Endothelial cell (in vitro differentiated cells): ENCODE data around the gene SNAPC2. TPM values are rescaled to one million over a fixed set of nuclear protein-coding genes. Genes with fewer than 3 reads are reported as not detected.

Source experiments
- DNase-seq: peaks from one replicate; pipeline ENCODE4 v3.0.0; 2021; ENCODE audit warnings: low spot score
- H3K27ac Mint-ChIP-seq: one replicate; pipeline ENCODE4 v1.8.0; 2021; ENCODE audit warnings: mixed read lengths, inconsistent platforms; ENCODE audit not compliant: unreplicated experiment
- H3K27me3 Mint-ChIP-seq: one replicate; pipeline ENCODE4 v1.8.0; 2021; ENCODE audit warnings: mild to moderate bottlenecking, moderate library complexity, mixed read lengths, inconsistent platforms; ENCODE audit not compliant: unreplicated experiment
- H3K36me3 Mint-ChIP-seq: one replicate; pipeline ENCODE4 v1.8.0; 2021; ENCODE audit warnings: mild to moderate bottlenecking, low read depth, mixed read lengths, inconsistent platforms; ENCODE audit not compliant: unreplicated experiment
- H3K4me1 Mint-ChIP-seq: one replicate; pipeline ENCODE4 v1.8.0; 2021; ENCODE audit warnings: mild to moderate bottlenecking, mixed read lengths, inconsistent platforms; ENCODE audit not compliant: unreplicated experiment
- H3K4me3 Mint-ChIP-seq: one replicate; pipeline ENCODE4 v1.8.0; 2021; ENCODE audit warnings: mild to moderate bottlenecking, mixed read lengths, inconsistent platforms; ENCODE audit not compliant: unreplicated experiment
- H3K9me3 Mint-ChIP-seq: one replicate; pipeline ENCODE4 v1.8.0; 2021; ENCODE audit warnings: mixed read lengths, inconsistent platforms; ENCODE audit not compliant: unreplicated experiment
- CTCF ChIP-seq: fragments of 200-600 bp; sonication (generic); IDR thresholded peaks from one replicate; pipeline ENCODE4 v1.5.0; 2021; ENCODE audit warnings: antibody characterized with exemption; ENCODE audit not compliant: unreplicated experiment
- total RNA-seq: library from RNA; stranded (reverse); fragmentation: NEBNext Ultra II Directional; extraction: Animal tissue kit (Norgen Biotek cat#: 25700); gene quantifications from one replicate; pipeline ENCODE4 v1.2.1, GENCODE V29; 2021; ENCODE audit not compliant: unreplicated experiment

SNAPC2 gene
- total RNA-seq, 1 donor from 2014 or later, result 13.5 TPM

GRCh38 chr19:7924241-7924640, 4.1 kb downstream of the SNAPC2 start:
- TF ChIP-seq CTCF, result no peak
- H3K9me3 Mint-ChIP-seq, result no peaks in the 10 kb centered on the region
- H3K4me1 Mint-ChIP-seq, result peaks cover 10% of the 10 kb centered on the region
- DNase-seq, result no peak
- peak overlapping the region; percentile 74 for H3K4me3 Mint-ChIP-seq
- no peak overlapping the region for H3K27ac Mint-ChIP-seq
- H3K27me3 Mint-ChIP-seq, result peaks cover 18% of the 10 kb centered on the region
- H3K36me3 Mint-ChIP-seq, result peaks cover 12% of the 10 kb centered on the region

DNA sequence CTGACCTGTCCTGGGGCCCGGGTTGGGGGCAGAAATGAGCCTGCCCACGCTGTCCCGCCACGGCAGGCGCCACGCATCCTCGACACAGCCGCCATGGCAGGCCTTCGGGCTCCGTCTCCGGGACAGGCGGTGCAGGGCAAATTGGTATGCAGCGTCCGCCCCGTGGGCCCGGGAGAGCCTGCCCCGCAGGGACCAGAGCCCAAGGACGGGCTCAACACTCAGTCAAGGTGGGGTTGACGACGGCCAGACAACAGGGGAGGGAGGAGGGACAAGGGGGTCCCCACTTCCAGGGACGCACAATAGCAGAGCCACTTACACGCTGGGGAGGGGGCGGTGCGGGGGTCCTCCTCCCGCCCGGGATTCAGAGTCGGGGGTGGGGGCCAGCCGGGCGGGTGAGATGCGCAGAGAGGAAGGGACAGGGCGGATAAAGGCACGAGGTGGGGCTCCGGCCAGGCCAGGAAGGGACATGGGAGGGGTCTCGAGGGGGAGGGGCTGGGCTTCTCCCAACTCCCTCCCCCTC, 4.6 kb downstream of the SNAPC2 start:
- Mint-ChIP-seq H3K9me3 (no peaks in the 10 kb centered on the region), H3K4me1 (peaks cover 8% of the 10 kb centered on the region), H3K4me3 (no peak overlapping the region), H3K36me3 (peaks cover 12% of the 10 kb centered on the region), H3K27ac (no peak overlapping the region), H3K27me3 (peaks cover 17% of the 10 kb centered on the region)
- DNase-seq, result no peak
- no peak for TF ChIP-seq CTCF

- peaks cover 4% of the 10 kb centered on the region for H3K4me1 Mint-ChIP-seq
- DNase-seq, result peak; percentile 95
- peak overlapping the region; percentile 52 for H3K27ac Mint-ChIP-seq
- H3K27me3 Mint-ChIP-seq, result peaks cover 19% of the 10 kb centered on the region
- peak; percentile 99 for TF ChIP-seq CTCF
- peaks cover 12% of the 10 kb centered on the region for H3K36me3 Mint-ChIP-seq
- H3K9me3 Mint-ChIP-seq, result no peaks in the 10 kb centered on the region
- H3K4me3 Mint-ChIP-seq, result peak overlapping the region; percentile 88
These were observed 5.2 kb downstream of the SNAPC2 start for GRCh38 chr19:7925171-7925851.

DNA sequence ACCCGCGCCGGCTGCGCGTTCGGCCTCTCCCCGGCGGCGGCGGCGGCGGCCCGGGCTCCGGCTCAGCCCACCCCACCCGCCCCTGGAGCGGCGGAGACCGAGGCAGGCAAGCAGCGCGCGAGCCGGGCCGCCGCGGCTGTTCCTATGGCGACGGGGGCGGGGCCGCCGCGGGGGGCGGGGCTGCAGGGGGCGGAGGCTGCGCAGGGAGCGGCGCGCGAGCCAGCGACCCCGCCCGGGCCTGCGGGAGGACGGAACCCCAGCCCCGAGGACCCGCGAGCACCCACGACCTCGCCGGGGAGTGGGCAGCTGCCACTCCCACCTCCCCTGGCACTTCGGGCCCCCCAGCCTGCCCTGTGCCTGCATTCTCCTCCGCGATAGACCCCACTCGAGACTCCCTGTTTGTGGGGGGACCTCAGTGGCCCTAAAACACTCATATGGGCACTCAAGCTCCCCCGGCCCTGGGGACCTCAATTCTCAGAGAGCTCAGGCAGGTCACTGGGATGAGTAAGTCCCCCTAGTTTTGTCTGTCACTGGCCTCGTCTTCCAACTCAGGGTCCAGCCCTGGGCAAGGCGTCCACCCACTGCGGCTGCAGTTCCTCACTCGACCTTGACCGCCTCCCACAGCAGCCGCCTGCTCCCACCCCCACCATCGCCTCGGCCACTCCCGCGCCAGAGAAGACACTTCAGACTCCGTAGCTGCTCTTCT, 6.0 kb downstream of the SNAPC2 start, which contains the start of gene CTXN1:
Gene CTXN1 (minus strand): TSS at position 115 of the 706 bp plus-strand sequence. CDS start 597 bp downstream, outside the sequence.
- peak; percentile 85 for DNase-seq
- Mint-ChIP-seq H3K36me3 (peaks cover 12% of the 10 kb centered on the region), H3K4me1 (peaks cover 4% of the 10 kb centered on the region), H3K4me3 (peak within 1 kb of the TSS; percentile 88), H3K9me3 (no peaks in the 10 kb centered on the region), H3K27me3 (peaks cover 19% of the 10 kb centered on the region), H3K27ac (peak within 1 kb of the TSS; percentile 64)
- no peak for TF ChIP-seq CTCF
